GM12892 (cell line): ENCODE data around the gene NDST4.

Experiments
- POLR2A ChIP-seq: IDR thresholded peaks from 2 replicates; pipeline ENCODE4 v1.6.1; 2011; ENCODE audit warnings: low read depth, low read length, control low read depth
- POLR2AphosphoS5 ChIP-seq: IDR thresholded peaks from 2 replicates; pipeline ENCODE4 v1.6.1; 2011; ENCODE audit warnings: low read depth, low read length, control low read depth
- TAF1 ChIP-seq: IDR thresholded peaks from 2 replicates; pipeline ENCODE4 v1.6.1; 2011; ENCODE audit warnings: low read depth, mild to moderate bottlenecking, control low read depth, low read length, borderline replicate concordance

DNA sequence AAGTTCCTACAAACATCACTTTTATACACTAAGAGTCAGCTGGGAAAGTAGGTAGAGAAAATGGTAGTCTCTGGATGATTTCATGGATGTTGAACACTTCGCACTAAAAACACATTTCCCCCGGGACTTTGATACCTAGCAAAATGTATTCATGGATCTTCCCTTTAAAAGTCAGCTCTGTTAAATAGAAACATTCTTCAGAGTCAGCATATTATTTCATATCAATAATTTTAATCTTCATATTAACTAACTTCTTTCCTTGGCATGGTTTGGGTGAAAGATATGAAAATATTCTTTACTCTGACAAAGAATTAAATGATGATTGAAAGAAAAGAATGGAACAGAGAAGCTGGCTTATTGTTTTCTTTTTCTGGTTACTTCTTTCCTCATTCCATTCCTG, 185.5 kb downstream of the NDST4 start:
- TF ChIP-seq POLR2A = no peak
- TF ChIP-seq POLR2AphosphoS5 = no peak
- TF ChIP-seq TAF1 = no peak
